ENCODE results near the gene CIT. TPM values are rescaled to one million over a fixed set of nuclear protein-coding genes. Genes with fewer than 3 reads are reported as not detected.

The CIT gene
- total RNA-seq, 1 donor from 2014 or later = 23.9 TPM

Other genes starting within 250 kb of the CIT start
- gene PRKAB1, start 209.2 kb downstream of the CIT start, total RNA-seq = 41.1 TPM
- 4.0 TPM for gene BICDL1, start 111.9 kb upstream of the CIT start, total RNA-seq
- gene RAB35, start 239.4 kb upstream of the CIT start, total RNA-seq = 18.7 TPM